ENCODE data around the gene TMCO1.

TMCO1 gene

DNA sequence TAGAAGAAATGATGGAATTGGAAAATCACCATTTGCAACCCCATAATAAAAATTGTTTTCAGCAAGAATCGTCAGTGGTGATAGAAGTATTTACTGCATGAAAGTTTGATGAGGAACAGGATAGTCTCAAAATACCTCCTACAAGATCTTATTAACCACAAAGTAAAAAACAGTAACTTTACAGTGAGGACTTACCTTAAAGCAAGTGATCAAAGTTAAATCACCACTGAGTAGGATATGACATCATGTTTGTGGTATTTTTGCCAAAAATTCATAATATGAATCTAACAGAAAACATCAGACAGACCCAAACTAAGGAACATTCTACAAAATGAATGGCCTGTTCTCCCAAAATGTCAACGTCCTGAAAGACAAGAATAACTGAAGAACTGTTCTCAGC lies 90.2 kb downstream of the TMCO1 start:
- no peak overlapping the region for H2BK12ac ChIP-seq (ENCODE audit: low read length in 2 of 2)
- H3K4me2 ChIP-seq (ENCODE audit: low read length, poor library complexity, severe bottlenecking): no peak overlapping the region
- H3K36me3 ChIP-seq (ENCODE audit: control insufficient read depth in 1 of 2, insufficient read depth in 2 of 2, low read depth in 1 of 2, low read length in 2 of 2): peaks cover 15 to 81% of the 10 kb centered on the region in 2 experiments
- H3K9ac ChIP-seq (ENCODE audit: low read length): no peak overlapping the region
- peaks cover 24% of the 10 kb centered on the region for H3K79me1 ChIP-seq (replicated peaks; ENCODE audit: low read length, poor library complexity, severe bottlenecking)
- 38% methylated on average over 1 of the region's 2 CpGs for WGBS
- no peak overlapping the region for H4K8ac ChIP-seq (ENCODE audit: low read length)
- H3K9me3 ChIP-seq (ENCODE audit: control insufficient read depth, low read length): no peaks in the 10 kb centered on the region
- H3K4me3 ChIP-seq (ENCODE audit: insufficient read depth in 1 of 2, low read depth in 1 of 2, low read length in 2 of 2): no peak overlapping the region
- H4K91ac ChIP-seq (ENCODE audit: low read length): no peak overlapping the region
- H3K23ac ChIP-seq (ENCODE audit: low read length in 2 of 2): no peak overlapping the region
- no peak for DNase-seq
- no peak overlapping the region for H2AK5ac ChIP-seq (ENCODE audit: low read length, severe bottlenecking)
- H3K14ac ChIP-seq (ENCODE audit: low read length in 2 of 2): no peak overlapping the region
- H2AFZ ChIP-seq (ENCODE audit: low read depth, low read length): no peak overlapping the region
- no peaks in the 10 kb centered on the region for H3K27me3 ChIP-seq (ENCODE audit: control insufficient read depth in 1 of 2, insufficient read depth in 1 of 2, low read length in 2 of 2)
- H3K4ac ChIP-seq (ENCODE audit: low read depth in 1 of 2, low read length in 2 of 2): no peak overlapping the region
- no peak overlapping the region for H3K27ac ChIP-seq (ENCODE audit: low read length, poor library complexity, severe bottlenecking)
- H2BK5ac ChIP-seq (ENCODE audit: low read depth, low read length, poor library complexity, severe bottlenecking): no peak overlapping the region
- H3K18ac ChIP-seq (ENCODE audit: low read depth in 1 of 2, low read length in 2 of 2): no peak overlapping the region
- H3K4me1 ChIP-seq (ENCODE audit: control insufficient read depth, insufficient read depth, low read depth, low read length): no peaks in the 10 kb centered on the region
- H2BK120ac ChIP-seq (ENCODE audit: low read depth, low read length): no peak overlapping the region
- H2BK15ac ChIP-seq (ENCODE audit: low read depth, poor library complexity, severe bottlenecking): no peak overlapping the region

All from mesenchymal stem cell (in vitro differentiated cells and primary cell).